HFF-Myc (cell line): ENCODE data around the gene DDR2.
A peak's percentile ranks its signal among the peaks of the same experiment; 100 is the strongest.
"Not testable (repeated sequence)": the region's sequence is repeated elsewhere in the genome, so short reads cannot be mapped to it uniquely, and the experiment has no call there.

Experiments used
- DNase-seq: peaks from one replicate; pipeline ENCODE4 v3.0.0-alpha.2; 2011; ENCODE audit warnings: low read depth; ENCODE audit errors: extremely low read depth
- H3K4me3 ChIP-seq: replicated peaks from 2 replicates; pipeline ENCODE4 v1.5.1; 2011; ENCODE audit warnings: low read depth, mild to moderate bottlenecking, control low read depth, low read length
- TF ChIP-seq, protein P1 (sequence below): IDR thresholded peaks from 2 replicates; pipeline ENCODE4 v1.5.1; 2012; ENCODE audit warnings: mild to moderate bottlenecking, low read depth, low read length, control low read depth; ENCODE audit errors: missing control alignments

DDR2 gene

DNA sequence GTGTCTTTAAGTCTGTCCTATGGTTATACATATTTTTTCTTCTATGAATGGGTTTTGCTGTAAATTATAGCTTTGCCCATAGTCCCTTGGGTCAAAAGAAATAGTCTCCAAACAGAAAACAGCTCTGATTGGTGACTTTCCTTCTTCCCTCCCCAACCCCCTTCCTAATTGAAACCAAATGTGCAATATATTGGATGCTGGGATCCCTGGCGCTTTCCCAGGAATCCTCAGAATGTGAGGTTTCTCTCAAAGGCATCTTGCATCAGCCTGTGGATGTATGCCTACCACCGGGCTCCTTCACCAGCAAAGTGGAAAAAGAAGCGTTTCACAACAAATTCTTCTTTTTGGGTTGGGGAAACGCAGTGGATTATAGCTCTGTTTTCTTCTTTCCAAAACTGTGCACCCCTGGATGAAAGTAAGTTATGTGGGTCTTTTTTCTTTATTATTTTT is at the start of gene DDR2:
DDR2 (plus strand) TSS at position 248 of the 450 bp plus-strand sequence. CDS start 86,600 bp downstream, outside the sequence.
- peak; percentile 97 for DNase-seq
- H3K4me3 ChIP-seq: peak within 1 kb of the TSS; percentile 64
- TF ChIP-seq, protein P1, sequence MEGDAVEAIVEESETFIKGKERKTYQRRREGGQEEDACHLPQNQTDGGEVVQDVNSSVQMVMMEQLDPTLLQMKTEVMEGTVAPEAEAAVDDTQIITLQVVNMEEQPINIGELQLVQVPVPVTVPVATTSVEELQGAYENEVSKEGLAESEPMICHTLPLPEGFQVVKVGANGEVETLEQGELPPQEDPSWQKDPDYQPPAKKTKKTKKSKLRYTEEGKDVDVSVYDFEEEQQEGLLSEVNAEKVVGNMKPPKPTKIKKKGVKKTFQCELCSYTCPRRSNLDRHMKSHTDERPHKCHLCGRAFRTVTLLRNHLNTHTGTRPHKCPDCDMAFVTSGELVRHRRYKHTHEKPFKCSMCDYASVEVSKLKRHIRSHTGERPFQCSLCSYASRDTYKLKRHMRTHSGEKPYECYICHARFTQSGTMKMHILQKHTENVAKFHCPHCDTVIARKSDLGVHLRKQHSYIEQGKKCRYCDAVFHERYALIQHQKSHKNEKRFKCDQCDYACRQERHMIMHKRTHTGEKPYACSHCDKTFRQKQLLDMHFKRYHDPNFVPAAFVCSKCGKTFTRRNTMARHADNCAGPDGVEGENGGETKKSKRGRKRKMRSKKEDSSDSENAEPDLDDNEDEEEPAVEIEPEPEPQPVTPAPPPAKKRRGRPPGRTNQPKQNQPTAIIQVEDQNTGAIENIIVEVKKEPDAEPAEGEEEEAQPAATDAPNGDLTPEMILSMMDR: no peak

DNA sequence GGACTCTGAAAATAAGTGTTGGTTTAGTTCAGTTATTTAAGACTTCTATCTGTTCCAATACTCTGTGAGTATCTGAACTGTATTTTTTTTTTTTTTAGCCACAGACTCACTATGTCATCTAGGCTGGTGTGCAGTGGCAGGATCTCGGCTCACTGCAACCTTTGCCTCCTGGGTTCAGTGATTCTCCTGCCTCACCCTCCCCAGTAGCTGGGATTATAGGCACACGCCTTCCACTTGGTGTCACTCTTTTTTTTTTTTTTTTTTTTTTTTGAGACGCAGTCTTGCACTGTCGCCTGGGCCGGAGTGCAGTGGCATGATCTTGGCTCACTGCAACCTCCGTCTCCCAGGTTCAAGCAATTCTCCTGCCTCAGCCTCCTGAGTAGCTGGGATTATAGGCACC is 49.4 kb upstream of the DDR2 start:
- not testable (repeated sequence) for DNase-seq, H3K4me3 ChIP-seq

DNA sequence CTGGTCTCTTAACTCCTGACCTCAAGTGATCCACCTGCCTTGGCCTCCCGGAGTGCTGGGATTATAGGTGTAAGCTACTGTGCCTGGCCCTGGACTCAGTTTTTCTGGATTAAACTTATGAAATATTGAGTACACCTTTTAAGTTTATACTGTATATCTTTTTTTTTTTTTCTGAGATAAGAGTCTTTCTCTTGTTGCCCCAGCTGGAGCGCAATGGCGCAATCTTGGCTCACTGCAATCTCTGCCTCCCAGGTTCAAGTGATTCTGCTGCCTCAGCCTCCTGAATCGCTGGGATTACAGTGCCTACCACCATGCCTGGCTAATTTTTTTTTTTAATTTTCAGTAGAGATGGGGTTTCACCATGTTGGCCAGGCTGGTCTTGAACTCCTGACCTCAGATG is 47.2 kb upstream of the DDR2 start:
- not testable (repeated sequence) for DNase-seq, H3K4me3 ChIP-seq

DNA sequence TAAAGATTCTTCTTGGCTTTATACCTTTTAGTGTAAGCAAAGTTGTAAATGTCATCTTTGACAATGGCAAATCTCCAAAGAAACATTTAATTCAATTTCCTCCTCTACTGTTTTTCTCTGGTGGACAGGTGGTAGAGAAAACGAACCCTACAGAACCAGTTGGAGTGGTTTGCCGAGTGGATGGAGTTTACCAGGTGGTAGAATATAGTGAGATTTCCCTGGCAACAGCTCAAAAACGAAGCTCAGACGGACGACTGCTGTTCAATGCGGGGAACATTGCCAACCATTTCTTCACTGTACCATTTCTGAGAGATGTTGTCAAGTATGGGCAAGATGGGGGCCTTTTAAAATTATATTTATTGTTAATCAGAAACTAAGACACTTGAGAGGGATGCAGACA is 44.9 kb upstream of the DDR2 start:
- TF ChIP-seq, protein P1: no peak
- no peak overlapping the region for H3K4me3 ChIP-seq
- no peak for DNase-seq

DNA sequence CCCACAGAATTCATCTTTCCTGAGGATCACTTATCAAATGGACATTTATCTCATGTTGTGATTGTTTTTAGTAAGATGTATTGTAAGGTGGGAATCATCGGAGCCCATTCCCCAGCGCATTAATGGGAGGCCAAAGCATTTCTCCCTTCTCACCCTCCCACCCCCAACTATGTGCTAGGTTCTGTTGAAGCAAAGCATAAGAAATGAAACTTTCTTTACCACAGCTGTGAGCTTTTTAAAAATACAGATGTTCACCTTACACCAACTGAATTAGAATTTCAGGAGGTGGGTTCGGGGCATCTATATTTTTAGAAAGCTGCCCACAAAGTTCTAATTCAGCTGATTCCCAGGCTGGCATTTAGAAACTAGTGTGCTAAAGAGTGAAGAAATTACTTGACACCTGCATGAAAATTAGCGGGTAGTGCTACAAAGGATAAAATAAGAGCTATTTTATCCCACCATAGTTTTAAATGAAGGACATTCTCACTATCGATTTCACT is 44.5 kb upstream of the DDR2 start:
- TF ChIP-seq, protein P1: no peak
- no peak for DNase-seq

DNA sequence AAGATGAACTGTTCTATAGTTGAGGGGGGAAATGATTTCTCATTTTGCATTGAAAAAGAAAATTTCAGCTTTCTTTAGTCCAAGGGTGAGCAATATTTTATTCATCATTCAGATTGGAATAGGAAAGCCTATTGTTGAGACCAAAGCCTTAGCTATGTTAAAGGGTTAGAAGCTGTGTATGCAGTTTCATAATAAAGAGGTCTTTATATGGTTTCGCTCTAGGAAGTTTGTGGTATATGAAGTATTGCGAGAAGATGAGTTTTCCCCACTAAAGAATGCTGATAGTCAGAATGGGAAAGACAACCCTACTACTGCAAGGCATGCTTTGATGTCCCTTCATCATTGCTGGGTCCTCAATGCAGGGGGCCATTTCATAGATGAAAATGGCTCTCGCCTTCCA is 42.2 kb upstream of the DDR2 start:
- DNase-seq: no peak
- TF ChIP-seq, protein P1: no peak

More for the DNA sequence above, 44.5 kb upstream of the DDR2 start:
- H3K4me3 ChIP-seq: no peak overlapping the region

DNA sequence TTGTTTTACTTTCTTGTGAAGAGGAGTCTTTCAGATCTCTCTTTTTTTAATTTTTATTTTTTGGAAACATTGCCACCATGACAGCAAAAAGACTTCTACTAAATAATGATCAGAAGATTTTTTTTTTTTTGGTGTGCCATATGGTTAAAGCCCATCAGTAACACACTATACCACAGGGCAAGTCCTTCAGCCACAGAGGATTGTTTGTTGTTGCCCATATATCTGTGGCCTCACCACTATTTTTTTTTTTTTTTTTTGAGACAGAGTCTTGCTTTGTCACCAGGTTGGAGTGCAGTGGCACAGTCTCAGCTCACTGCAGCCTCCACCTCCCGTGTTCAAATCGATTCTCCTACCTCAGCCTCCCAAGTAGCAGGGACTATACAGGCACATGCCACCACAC is 41.6 kb upstream of the DDR2 start:
- no peak overlapping the region for H3K4me3 ChIP-seq
- TF ChIP-seq, protein P1: no peak
- no peak for DNase-seq

More for the DNA sequence above, 42.2 kb upstream of the DDR2 start:
- H3K4me3 ChIP-seq: no peak overlapping the region

GRCh38 chr1:162596514-162597170 is 35.6 kb upstream of the DDR2 start:
- DNase-seq: no peak
- TF ChIP-seq, protein P1: no peak
- no peak overlapping the region for H3K4me3 ChIP-seq
